Stomach (tissue), 4 donors: ENCODE results near the gene PSMB2.

ENCODE experiments used
- POLR2A ChIP-seq, 4 donors: fragments of 450-650 bp; IDR thresholded peaks; one replicate each; pipeline ENCODE4 v1.6.1; 2016; ENCODE audit warnings: antibody characterized with exemption in 4 of 4, control low read depth in 2 of 4, mild to moderate bottlenecking in 1 of 4, moderate library complexity in 1 of 4
- TF ChIP-seq, protein P1 (sequence below), 7 experiments: fragments of 450-650 bp in 4 of 7; fragments of 200-600 bp in 3 of 7; sonication (generic) in 3 of 7; IDR thresholded peaks; one replicate each; pipeline ENCODE4 v1.5.1; 2016 to 2019; ENCODE audit warnings: antibody characterized with exemption in 7 of 7, control low read depth in 2 of 7, mild to moderate bottlenecking in 1 of 7

DNA sequence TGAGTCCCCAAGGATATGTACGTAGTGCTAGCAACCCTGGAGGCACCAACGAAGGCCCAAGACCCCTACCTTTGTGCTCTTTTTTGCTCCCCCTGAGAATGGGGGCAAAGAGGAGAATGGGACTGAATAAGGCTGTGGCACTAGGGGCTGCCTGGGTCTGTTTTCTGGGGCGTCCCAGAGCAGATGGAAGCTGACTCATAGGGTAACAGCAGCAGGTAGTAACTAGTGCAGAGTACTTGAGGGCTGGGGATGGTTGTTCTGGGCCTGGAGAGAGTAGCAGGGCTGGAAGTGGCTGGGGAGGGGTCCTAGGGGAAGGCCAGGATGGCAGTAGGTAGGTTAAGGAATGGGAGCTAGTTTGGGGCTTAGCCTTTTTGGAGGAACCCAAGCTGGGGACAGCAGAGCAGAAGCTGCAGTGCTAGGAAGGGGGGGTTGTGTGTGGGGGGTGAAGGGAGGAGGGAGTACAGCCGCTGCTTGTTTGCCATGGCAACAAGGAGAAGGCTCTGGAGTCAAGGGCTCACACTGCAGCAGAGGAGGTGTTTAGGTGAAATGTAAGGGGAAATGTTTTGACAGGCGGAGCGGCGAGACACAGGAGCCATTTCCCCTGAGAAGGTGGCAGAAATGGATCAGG, 81.9 kb downstream of the PSMB2 start:
- TF ChIP-seq POLR2A (IDR thresholded peaks at IDR 0.05), result no peak
- TF ChIP-seq, protein P1, sequence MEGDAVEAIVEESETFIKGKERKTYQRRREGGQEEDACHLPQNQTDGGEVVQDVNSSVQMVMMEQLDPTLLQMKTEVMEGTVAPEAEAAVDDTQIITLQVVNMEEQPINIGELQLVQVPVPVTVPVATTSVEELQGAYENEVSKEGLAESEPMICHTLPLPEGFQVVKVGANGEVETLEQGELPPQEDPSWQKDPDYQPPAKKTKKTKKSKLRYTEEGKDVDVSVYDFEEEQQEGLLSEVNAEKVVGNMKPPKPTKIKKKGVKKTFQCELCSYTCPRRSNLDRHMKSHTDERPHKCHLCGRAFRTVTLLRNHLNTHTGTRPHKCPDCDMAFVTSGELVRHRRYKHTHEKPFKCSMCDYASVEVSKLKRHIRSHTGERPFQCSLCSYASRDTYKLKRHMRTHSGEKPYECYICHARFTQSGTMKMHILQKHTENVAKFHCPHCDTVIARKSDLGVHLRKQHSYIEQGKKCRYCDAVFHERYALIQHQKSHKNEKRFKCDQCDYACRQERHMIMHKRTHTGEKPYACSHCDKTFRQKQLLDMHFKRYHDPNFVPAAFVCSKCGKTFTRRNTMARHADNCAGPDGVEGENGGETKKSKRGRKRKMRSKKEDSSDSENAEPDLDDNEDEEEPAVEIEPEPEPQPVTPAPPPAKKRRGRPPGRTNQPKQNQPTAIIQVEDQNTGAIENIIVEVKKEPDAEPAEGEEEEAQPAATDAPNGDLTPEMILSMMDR (IDR thresholded peaks at IDR 0.05), result no peak
